H1 (cell line): ENCODE results near the gene MPP4. TPM values are rescaled to one million over a fixed set of nuclear protein-coding genes. Genes with fewer than 3 reads are reported as not detected.

Experiments
- ASH2L ChIP-seq: fragments of 200-600, 300-600 bp; sonication (generic); IDR thresholded peaks from one replicate; pipeline ENCODE4 v1.7.1; 2017; ENCODE audit warnings: low read length
- BACH1 ChIP-seq: IDR thresholded peaks from 2 replicates; pipeline ENCODE4 v1.6.1; 2012; ENCODE audit warnings: low read length, improper control_type of control experiment
- CEBPB ChIP-seq: IDR thresholded peaks from 2 replicates; pipeline ENCODE4 v1.6.1; 2012; ENCODE audit warnings: low read depth, low read length
- CREB1 ChIP-seq: IDR thresholded peaks from 2 replicates; pipeline ENCODE4 v1.6.1; 2012; ENCODE audit warnings: inconsistent platforms
- FOSL1 ChIP-seq: IDR thresholded peaks from 2 replicates; pipeline ENCODE4 v1.6.1; 2011; ENCODE audit warnings: mild to moderate bottlenecking, low read depth, low read length, moderate library complexity; ENCODE audit not compliant: insufficient read depth
- GTF2F1 ChIP-seq: IDR thresholded peaks from 2 replicates; pipeline ENCODE4 v1.6.1; 2012; ENCODE audit warnings: low read depth, low read length, improper control_type of control experiment, borderline replicate concordance
- JUND ChIP-seq: IDR thresholded peaks from 2 replicates; pipeline ENCODE4 v1.6.1; 2011; ENCODE audit warnings: mild to moderate bottlenecking, improper control_type of control experiment, low read length
- KDM5A ChIP-seq: fragments of 200-600 bp; IDR thresholded peaks from 2 replicates; pipeline ENCODE4 v1.7.1; 2012; ENCODE audit warnings: mild to moderate bottlenecking, low read length, inconsistent platforms, mixed read lengths
- MAFK ChIP-seq: IDR thresholded peaks from 2 replicates; pipeline ENCODE4 v1.6.1; 2012; ENCODE audit warnings: low read depth, mild to moderate bottlenecking, improper control_type of control experiment, low read length
- PHF8 ChIP-seq: fragments of 200-600 bp; sonication (generic); conservative IDR thresholded peaks from 2 replicates; pipeline ENCODE4 v1.7.1; 2012; ENCODE audit warnings: low read depth, mild to moderate bottlenecking, inconsistent platforms, low read length, moderate library complexity
- POLR2AphosphoS5 ChIP-seq: IDR thresholded peaks from 2 replicates; pipeline ENCODE4 v1.6.1; 2011; ENCODE audit warnings: low read depth, low read length
- POU5F1 ChIP-seq: IDR thresholded peaks from 2 replicates; pipeline ENCODE4 v1.6.1; 2011; ENCODE audit warnings: low read depth, mild to moderate bottlenecking, low read length, moderate library complexity
- RAD21 ChIP-seq, 2 experiments: IDR thresholded peaks in 1 of 2; conservative IDR thresholded peaks in 1 of 2; 2 replicates each; pipeline ENCODE4 v1.6.1; 2011; ENCODE audit warnings: low read depth in 2 of 2, low read length in 2 of 2, improper control_type of control experiment in 1 of 2, inconsistent platforms in 1 of 2, mild to moderate bottlenecking in 1 of 2, moderate library complexity in 1 of 2
- SIN3A ChIP-seq, 2 experiments: IDR thresholded peaks in 1 of 2; conservative IDR thresholded peaks in 1 of 2; 2 replicates each; pipeline ENCODE4 v1.6.1; 2011 to 2012; ENCODE audit warnings: low read length in 2 of 2, improper control_type of control experiment in 1 of 2, low read depth in 1 of 2, mild to moderate bottlenecking in 1 of 2
- SP2 ChIP-seq: IDR thresholded peaks from 2 replicates; pipeline ENCODE4 v1.6.1; 2012; ENCODE audit warnings: mild to moderate bottlenecking, low read length, inconsistent platforms
- SP4 ChIP-seq: IDR thresholded peaks from 2 replicates; pipeline ENCODE4 v1.6.1; 2012; ENCODE audit warnings: low read length, inconsistent platforms
- SRF ChIP-seq: IDR thresholded peaks from 2 replicates; pipeline ENCODE4 v1.6.1; 2011; ENCODE audit warnings: mild to moderate bottlenecking, low read depth, low read length, moderate library complexity
- TBP ChIP-seq: IDR thresholded peaks from 2 replicates; pipeline ENCODE4 v1.6.1; 2011; ENCODE audit warnings: low read depth, low read length, improper control_type of control experiment
- TEAD4 ChIP-seq: IDR thresholded peaks from 2 replicates; pipeline ENCODE4 v1.6.1; 2012; ENCODE audit warnings: low read depth, low read length, inconsistent platforms, mixed read lengths
- ZNF274 ChIP-seq: IDR thresholded peaks from 2 replicates; pipeline ENCODE4 v1.7.0; 2012; ENCODE audit warnings: low read length, borderline replicate concordance; ENCODE audit errors: extremely low read depth
- polyA plus RNA-seq, 7 experiments: library from polyadenylated mRNA; depleted of rRNA in 3 of 7; stranded (reverse) in 5 of 7; unstranded in 2 of 7; fragments of >200 nt in 5 of 7; fragments of 200-250 nt in 2 of 7; gene quantifications; 1 replicate in 5 of 7; 2 replicates in 1 of 7; 4 replicates in 1 of 7; pipeline versions ENCODE4 v1.2.1 to v1.2.3, GENCODE V29; 2011 to 2013; ENCODE audit warnings: missing spikeins in 2 of 7, mixed read lengths in 2 of 7
- total RNA-seq: library from RNA; stranded (reverse); fragmentation: NEBNext Ultra II Directional; extraction: Animal tissue kit (Norgen Biotek cat#: 25700); gene quantifications from 2 replicates; pipeline ENCODE4 v1.2.1, GENCODE V29; 2021
- TF ChIP-seq, protein P1 (sequence below): IDR thresholded peaks from 2 replicates; pipeline ENCODE4 v1.6.1; 2012; ENCODE audit warnings: inconsistent platforms
- TF ChIP-seq, protein P2 (sequence below): IDR thresholded peaks from 2 replicates; pipeline ENCODE4 v1.6.1; 2012; ENCODE audit warnings: low read length, inconsistent platforms
- TF ChIP-seq, protein P3 (sequence below): IDR thresholded peaks from 2 replicates; pipeline ENCODE4 v1.6.1; 2012; ENCODE audit warnings: inconsistent platforms

MPP4 gene
- total and polyA plus RNA-seq, 2 of the 8 experiments (the other 6 are each of a cell fraction or from before 2014, with no cell fraction given) = not detected

DNA sequence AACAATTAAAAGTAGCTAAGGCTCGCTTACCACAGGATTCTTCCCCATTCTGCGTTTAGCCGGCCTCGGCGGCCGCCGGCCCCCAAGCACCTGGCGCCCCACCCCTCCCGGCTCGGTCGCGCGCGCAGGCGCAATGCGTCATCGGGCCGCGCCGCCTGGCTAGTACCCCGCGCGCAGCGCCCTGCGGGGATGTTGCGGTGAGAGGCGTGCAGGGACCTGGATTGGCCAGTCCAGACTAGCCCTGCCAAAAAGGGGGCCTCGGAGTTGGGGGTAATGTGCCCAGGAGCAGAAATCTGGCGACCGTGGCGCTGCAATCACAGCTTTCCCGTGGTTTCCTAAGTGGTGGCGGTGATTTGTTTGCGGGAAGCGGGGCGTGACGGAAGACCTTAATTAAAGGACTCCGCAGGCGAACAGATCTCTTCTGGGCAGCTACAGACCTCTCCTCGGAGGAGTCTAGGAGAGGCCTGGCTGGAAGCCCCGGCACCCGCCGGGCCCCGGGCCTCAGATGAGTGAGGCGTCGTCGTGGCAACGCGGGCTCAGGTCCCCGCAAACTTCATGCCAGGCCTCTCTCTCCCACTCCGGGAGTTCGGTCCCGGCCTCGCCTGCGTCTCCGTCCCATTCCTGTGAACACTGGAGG lies 55.7 kb downstream of the MPP4 start (continued):
- TF ChIP-seq FOSL1 (0 out of 2 replicates have a peak, but pooled peaks have one; percentile 49), TEAD4 (no peak), POU5F1 (no peak), ZNF274 (no peak), BACH1 (peak; percentile 53; the same call in 1 of the 2 replicates), MAFK (no peak), PHF8 (peak; percentile 83), ASH2L (peak; percentile 97), SIN3A (conservative IDR thresholded peaks at IDR 0.05 in 1 of 2, IDR thresholded peaks at IDR 0.05 in 1 of 2; ENCODE audit: low read depth in 1 of 2, low read length in 2 of 2) (peak in 1 of 2 experiments; percentile 87; a peak in 2 of 4 replicates), SP2 (no peak), KDM5A (peak; percentile 87; the same call in 1 of the 2 replicates), SP4 (no peak), JUND (peak; percentile 24; the same call in 1 of the 2 replicates), CREB1 (peak; percentile 97), GTF2F1 (no peak), TBP (peak; percentile 83), CEBPB (no peak), SRF (peak; percentile 79), RAD21 (IDR thresholded peaks at IDR 0.05 in 1 of 2, conservative IDR thresholded peaks at IDR 0.05 in 1 of 2; ENCODE audit: low read depth in 2 of 2, low read length in 2 of 2) (no peak), POLR2AphosphoS5 (peak; percentile 85)
- TF ChIP-seq, protein P1, sequence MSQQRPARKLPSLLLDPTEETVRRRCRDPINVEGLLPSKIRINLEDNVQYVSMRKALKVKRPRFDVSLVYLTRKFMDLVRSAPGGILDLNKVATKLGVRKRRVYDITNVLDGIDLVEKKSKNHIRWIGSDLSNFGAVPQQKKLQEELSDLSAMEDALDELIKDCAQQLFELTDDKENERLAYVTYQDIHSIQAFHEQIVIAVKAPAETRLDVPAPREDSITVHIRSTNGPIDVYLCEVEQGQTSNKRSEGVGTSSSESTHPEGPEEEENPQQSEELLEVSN = 0 out of 2 replicates have a peak, but pooled peaks have one; percentile 3
- TF ChIP-seq, protein P2, sequence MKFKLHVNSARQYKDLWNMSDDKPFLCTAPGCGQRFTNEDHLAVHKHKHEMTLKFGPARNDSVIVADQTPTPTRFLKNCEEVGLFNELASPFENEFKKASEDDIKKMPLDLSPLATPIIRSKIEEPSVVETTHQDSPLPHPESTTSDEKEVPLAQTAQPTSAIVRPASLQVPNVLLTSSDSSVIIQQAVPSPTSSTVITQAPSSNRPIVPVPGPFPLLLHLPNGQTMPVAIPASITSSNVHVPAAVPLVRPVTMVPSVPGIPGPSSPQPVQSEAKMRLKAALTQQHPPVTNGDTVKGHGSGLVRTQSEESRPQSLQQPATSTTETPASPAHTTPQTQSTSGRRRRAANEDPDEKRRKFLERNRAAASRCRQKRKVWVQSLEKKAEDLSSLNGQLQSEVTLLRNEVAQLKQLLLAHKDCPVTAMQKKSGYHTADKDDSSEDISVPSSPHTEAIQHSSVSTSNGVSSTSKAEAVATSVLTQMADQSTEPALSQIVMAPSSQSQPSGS = no peak
- TF ChIP-seq, protein P3, sequence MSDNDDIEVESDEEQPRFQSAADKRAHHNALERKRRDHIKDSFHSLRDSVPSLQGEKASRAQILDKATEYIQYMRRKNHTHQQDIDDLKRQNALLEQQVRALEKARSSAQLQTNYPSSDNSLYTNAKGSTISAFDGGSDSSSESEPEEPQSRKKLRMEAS = peak; percentile 74
